Measurements from ENCODE around the gene MTSS2. TPM values are rescaled to one million over a fixed set of nuclear protein-coding genes. Genes with fewer than 3 reads are reported as not detected.

The MTSS2 gene
- polyA plus RNA-seq, 1 donor from 2014 or later = 20.4 TPM

- Histone ChIP-seq H3F3A (ENCODE audit: insufficient read depth, low read length, poor library complexity, severe bottlenecking) (no peaks in the 10 kb centered on the region), H3K36me3 (ENCODE audit: insufficient read depth, low read length) (peaks cover 7% of the 10 kb centered on the region), H3K79me2 (replicated peaks; ENCODE audit: insufficient read depth, low read length) (peaks cover 23% of the 10 kb centered on the region), H3K9me2 (ENCODE audit: insufficient read depth, low read length) (no peaks in the 10 kb centered on the region), H3K9me3 (ENCODE audit: low read length) (no peaks in the 10 kb centered on the region), H2AFZ (ENCODE audit: low read depth, low read length) (no peak overlapping the region), H3K4me3 (ENCODE audit: low read length) (no peak overlapping the region), H3K27ac (ENCODE audit: low read length) (no peak overlapping the region), H3K4me2 (ENCODE audit: low read length) (no peak overlapping the region), H3K9ac (ENCODE audit: low read length) (no peak overlapping the region), H4K20me1 (ENCODE audit: insufficient read depth) (peaks cover 3% of the 10 kb centered on the region), H3K27me3 (ENCODE audit: insufficient read depth, low read depth, low read length) (no peaks in the 10 kb centered on the region)
- TF ChIP-seq EP300 (conservative IDR thresholded peaks at IDR 0.05; ENCODE audit: poor library complexity, severe bottlenecking) (no peak), MXI1 (conservative IDR thresholded peaks at IDR 0.05; ENCODE audit: poor library complexity, severe bottlenecking) (no peak), EZH2 (IDR thresholded peaks at IDR 0.05; ENCODE audit: borderline replicate concordance, insufficient read depth, low read length, poor library complexity, severe bottlenecking) (no peak), POLR2AphosphoS5 (IDR thresholded peaks at IDR 0.05) (no peak), SMC3 (conservative IDR thresholded peaks at IDR 0.05; ENCODE audit: poor library complexity) (no peak), TAF1 (IDR thresholded peaks at IDR 0.05; ENCODE audit: low read depth) (no peak), RAD21 (conservative IDR thresholded peaks at IDR 0.05) (no peak)
- TF ChIP-seq, protein P1, sequence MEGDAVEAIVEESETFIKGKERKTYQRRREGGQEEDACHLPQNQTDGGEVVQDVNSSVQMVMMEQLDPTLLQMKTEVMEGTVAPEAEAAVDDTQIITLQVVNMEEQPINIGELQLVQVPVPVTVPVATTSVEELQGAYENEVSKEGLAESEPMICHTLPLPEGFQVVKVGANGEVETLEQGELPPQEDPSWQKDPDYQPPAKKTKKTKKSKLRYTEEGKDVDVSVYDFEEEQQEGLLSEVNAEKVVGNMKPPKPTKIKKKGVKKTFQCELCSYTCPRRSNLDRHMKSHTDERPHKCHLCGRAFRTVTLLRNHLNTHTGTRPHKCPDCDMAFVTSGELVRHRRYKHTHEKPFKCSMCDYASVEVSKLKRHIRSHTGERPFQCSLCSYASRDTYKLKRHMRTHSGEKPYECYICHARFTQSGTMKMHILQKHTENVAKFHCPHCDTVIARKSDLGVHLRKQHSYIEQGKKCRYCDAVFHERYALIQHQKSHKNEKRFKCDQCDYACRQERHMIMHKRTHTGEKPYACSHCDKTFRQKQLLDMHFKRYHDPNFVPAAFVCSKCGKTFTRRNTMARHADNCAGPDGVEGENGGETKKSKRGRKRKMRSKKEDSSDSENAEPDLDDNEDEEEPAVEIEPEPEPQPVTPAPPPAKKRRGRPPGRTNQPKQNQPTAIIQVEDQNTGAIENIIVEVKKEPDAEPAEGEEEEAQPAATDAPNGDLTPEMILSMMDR (IDR thresholded peaks at IDR 0.05; ENCODE audit: poor library complexity, severe bottlenecking) = no peak
- TF ChIP-seq, protein P2, sequence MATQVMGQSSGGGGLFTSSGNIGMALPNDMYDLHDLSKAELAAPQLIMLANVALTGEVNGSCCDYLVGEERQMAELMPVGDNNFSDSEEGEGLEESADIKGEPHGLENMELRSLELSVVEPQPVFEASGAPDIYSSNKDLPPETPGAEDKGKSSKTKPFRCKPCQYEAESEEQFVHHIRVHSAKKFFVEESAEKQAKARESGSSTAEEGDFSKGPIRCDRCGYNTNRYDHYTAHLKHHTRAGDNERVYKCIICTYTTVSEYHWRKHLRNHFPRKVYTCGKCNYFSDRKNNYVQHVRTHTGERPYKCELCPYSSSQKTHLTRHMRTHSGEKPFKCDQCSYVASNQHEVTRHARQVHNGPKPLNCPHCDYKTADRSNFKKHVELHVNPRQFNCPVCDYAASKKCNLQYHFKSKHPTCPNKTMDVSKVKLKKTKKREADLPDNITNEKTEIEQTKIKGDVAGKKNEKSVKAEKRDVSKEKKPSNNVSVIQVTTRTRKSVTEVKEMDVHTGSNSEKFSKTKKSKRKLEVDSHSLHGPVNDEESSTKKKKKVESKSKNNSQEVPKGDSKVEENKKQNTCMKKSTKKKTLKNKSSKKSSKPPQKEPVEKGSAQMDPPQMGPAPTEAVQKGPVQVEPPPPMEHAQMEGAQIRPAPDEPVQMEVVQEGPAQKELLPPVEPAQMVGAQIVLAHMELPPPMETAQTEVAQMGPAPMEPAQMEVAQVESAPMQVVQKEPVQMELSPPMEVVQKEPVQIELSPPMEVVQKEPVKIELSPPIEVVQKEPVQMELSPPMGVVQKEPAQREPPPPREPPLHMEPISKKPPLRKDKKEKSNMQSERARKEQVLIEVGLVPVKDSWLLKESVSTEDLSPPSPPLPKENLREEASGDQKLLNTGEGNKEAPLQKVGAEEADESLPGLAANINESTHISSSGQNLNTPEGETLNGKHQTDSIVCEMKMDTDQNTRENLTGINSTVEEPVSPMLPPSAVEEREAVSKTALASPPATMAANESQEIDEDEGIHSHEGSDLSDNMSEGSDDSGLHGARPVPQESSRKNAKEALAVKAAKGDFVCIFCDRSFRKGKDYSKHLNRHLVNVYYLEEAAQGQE (IDR thresholded peaks at IDR 0.05; ENCODE audit: borderline replicate concordance) = no peak
Observed at GRCh38 chr16:70680495-70681381, 5.1 kb downstream of the MTSS2 start.

- Histone ChIP-seq H3K4me2 (ENCODE audit: low read length) (no peak overlapping the region), H3K36me3 (ENCODE audit: insufficient read depth, low read length) (peaks cover 8% of the 10 kb centered on the region), H3K27me3 (ENCODE audit: insufficient read depth, low read depth, low read length) (no peaks in the 10 kb centered on the region), H3F3A (ENCODE audit: insufficient read depth, low read length, poor library complexity, severe bottlenecking) (no peaks in the 10 kb centered on the region), H3K9me3 (ENCODE audit: low read length) (no peaks in the 10 kb centered on the region), H3K9ac (ENCODE audit: low read length) (no peak overlapping the region), H3K9me2 (ENCODE audit: insufficient read depth, low read length) (no peaks in the 10 kb centered on the region), H3K79me2 (replicated peaks; ENCODE audit: insufficient read depth, low read length) (peaks cover 17% of the 10 kb centered on the region), H3K4me3 (ENCODE audit: low read length) (no peak overlapping the region), H4K20me1 (ENCODE audit: insufficient read depth) (peaks cover 3% of the 10 kb centered on the region), H3K27ac (ENCODE audit: low read length) (no peak overlapping the region), H2AFZ (ENCODE audit: low read depth, low read length) (no peak overlapping the region)
- TF ChIP-seq TAF1 (IDR thresholded peaks at IDR 0.05; ENCODE audit: low read depth) = no peak
- TF ChIP-seq, protein P1 (IDR thresholded peaks at IDR 0.05; ENCODE audit: poor library complexity, severe bottlenecking) = peak; percentile 48
- TF ChIP-seq RAD21 (conservative IDR thresholded peaks at IDR 0.05) = no peak
- TF ChIP-seq EZH2 (IDR thresholded peaks at IDR 0.05; ENCODE audit: borderline replicate concordance, insufficient read depth, low read length, poor library complexity, severe bottlenecking) = no peak
- peak; percentile 46 for TF ChIP-seq SMC3 (conservative IDR thresholded peaks at IDR 0.05; ENCODE audit: poor library complexity)
- TF ChIP-seq EP300 (conservative IDR thresholded peaks at IDR 0.05; ENCODE audit: poor library complexity, severe bottlenecking) = no peak
- TF ChIP-seq, protein P2 (IDR thresholded peaks at IDR 0.05; ENCODE audit: borderline replicate concordance) = no peak
Observed at GRCh38 chr16:70679671-70680494, 6.0 kb downstream of the MTSS2 start.
